Pancreas (tissue), 10 donors: Measurements from ENCODE around the gene ARSB. TPM values are rescaled to one million over a fixed set of nuclear protein-coding genes. Genes with fewer than 3 reads are reported as not detected.
"Not testable (repeated sequence)": the region's sequence is repeated elsewhere in the genome, so short reads cannot be mapped to it uniquely, and the experiment has no call there.

Experiments used
- ATAC-seq, 4 donors: fragments of 200-7000 bp; cut with Tn5 transposase; one replicate each; pipeline versions ENCODE4 v1.8.0 to v1.9.1; 2020; ENCODE audit warnings: mild to moderate bottlenecking in 4 of 4, moderate library complexity in 4 of 4
- DNase-seq, 6 donors: peaks; one replicate each; pipeline ENCODE4 v3.0.0-alpha.2; 2020
- FAIRE-seq: peaks from 2 replicates; lab custom pipeline; 2012; peaks lifted over from hg19 to GRCh38; lab: Jason Lieb, UNC
- H3K27ac ChIP-seq, 4 donors: fragments of 200-600 bp; sonication (generic); 1 replicate in 3 of 4; 2 replicates in 1 of 4; pipeline versions ENCODE4 v1.5.0 to v1.8.0; 2020
- H3K27me3 ChIP-seq, 4 donors: fragments of 200-600 bp; one replicate each; pipeline ENCODE4 v1.8.0; 2021
- H3K36me3 ChIP-seq, 3 donors: fragments of 200-600 bp; sonication (generic) in 1 of 3; one replicate each; pipeline versions ENCODE4 v1.5.0 to v1.8.0; 2020 to 2021
- H3K4me1 ChIP-seq, 3 donors: fragments of 200-600 bp; one replicate each; pipeline ENCODE4 v1.8.0; 2021
- H3K4me3 ChIP-seq, 4 donors: fragments of 200-600 bp; sonication (generic) in 2 of 4; one replicate each; pipeline versions ENCODE4 v1.5.0 to v1.8.0; 2020 to 2021
- H3K9me3 ChIP-seq, 4 donors: fragments of 200-600 bp; one replicate each; pipeline ENCODE4 v1.8.0; 2021
- CTCF ChIP-seq, 4 donors: fragments of 200-600 bp; sonication (generic) in 3 of 4; IDR thresholded peaks; one replicate each; pipeline versions ENCODE4 v1.5.0 to v1.8.0; 2021; ENCODE audit warnings: antibody characterized with exemption in 4 of 4
- WGBS, 2 donors: extraction: QIAGEN DNeasy Blood & Tissue Kit; methylation state at CpG; one replicate each; pipeline ENCODE4 v1.1.7; 2013; 5-methylcytosine and 5-hydroxymethylcytosine counted together
- intact Hi-C, 3 donors: fragments of 100-400 bp; cut with DNase I; formaldehyde crosslinking; loops; one replicate each; pipeline versions ENCODE4 v1.11.1 to v1.14.2; 2022
- polyA plus RNA-seq, 2 donors: library from polyadenylated mRNA; stranded (reverse); fragments of 200-250 nt; gene quantifications; one replicate each; pipeline ENCODE4 v1.2.3, GENCODE V29; 2013
- total RNA-seq, 6 donors: library from RNA; stranded (reverse); fragmentation: NEBNext Ultra II Directional in 4 of 6; extraction: Animal tissue kit (Norgen Biotek cat#: 25700) in 4 of 6; gene quantifications; one replicate each; pipeline versions ENCODE4 v1.2.1 to v1.2.4, GENCODE V29; 2021 to 2023
- donor health status: healthy with polysubstance abuse.
- donor health status: DM: no; HTN: no; CAD: no; lungs with moderate emphysema.
- donor health status: DM: no; HTN: no; CAD: no.
- donor health status: control.
- donor health status: control.
- donor health status: Bipolar disorder and iron deficiency.
- donor health status: DM: yes; HTN: yes; CAD: no.
- donor health status: DM: no; HTN: no; CAD: no.
- donor health status: DM: no; HTN: no; CAD: no.
- donor health status: DM: yes; HTN: yes; CAD: no.

The ARSB gene
- total and polyA plus RNA-seq, 8 donors, result 1.6 to 11.5 (median 5.8) TPM

- 75 to 78% methylated on average over 2 of the region's 2 CpGs for WGBS, 2 donors
- intact Hi-C loops, result loop anchor here in 1 of 3 donors (10.0 kb wide), 1 partner anchor 422 kb away; no protein-coding TSS in a partner anchor
- DNase-seq (no peak), FAIRE-seq (no peak), ATAC-seq (peak in 2 of 4 donors; percentile 37 to 48)
- Histone ChIP-seq H3K9me3 (no peaks in the 10 kb centered on the region), H3K4me1 (no peaks in the 10 kb centered on the region), H3K4me3 (no peak overlapping the region), H3K36me3 (no peaks in the 10 kb centered on the region), H3K27me3 (no peaks in the 10 kb centered on the region), H3K27ac (no peak overlapping the region)
- peak; percentile 8 to 50 (median 33) for TF ChIP-seq CTCF (IDR thresholded peaks at IDR 0.05)
These were observed 98.5 kb downstream of the ARSB start for GRCh38 chr5:78886341-78887230.

- Histone ChIP-seq H3K4me1 (no peaks in the 10 kb centered on the region), H3K27ac (no peak overlapping the region), H3K9me3 (no peaks in the 10 kb centered on the region), H3K36me3 (no peaks in the 10 kb centered on the region), H3K4me3 (no peak overlapping the region), H3K27me3 (no peaks in the 10 kb centered on the region)
- ATAC-seq (no peak), FAIRE-seq (no peak), DNase-seq (no peak)
- 63 to 100% methylated on average over 3 of the region's 3 CpGs for WGBS, 2 donors
- TF ChIP-seq CTCF (IDR thresholded peaks at IDR 0.05), result no peak
- intact Hi-C loops, result loop anchor here in 1 of 3 donors (10.0 kb wide), 1 partner anchor 417 kb away; no protein-coding TSS in a partner anchor
These were observed 103.2 kb downstream of the ARSB start for GRCh38 chr5:78881884-78882283.

- Histone ChIP-seq H3K27ac (no peak overlapping the region), H3K4me3 (no peak overlapping the region), H3K4me1 (no peaks in the 10 kb centered on the region), H3K36me3 (no peaks in the 10 kb centered on the region), H3K9me3 (no peaks in the 10 kb centered on the region), H3K27me3 (no peaks in the 10 kb centered on the region)
- FAIRE-seq, result no peak
- no peak for DNase-seq
- WGBS, 2 donors, result 90 to 92% methylated on average over 10 of the region's 10 CpGs
- TF ChIP-seq CTCF (IDR thresholded peaks at IDR 0.05), result no peak
- intact Hi-C loops, result no loop called here
- no peak for ATAC-seq
These were observed 105.6 kb downstream of the ARSB start for GRCh38 chr5:78879516-78879915.

GRCh38 chr5:78866076-78866475 is 119.0 kb downstream of the ARSB start:
- ATAC-seq, H3K27me3 ChIP-seq, H3K4me3 ChIP-seq, DNase-seq, H3K36me3 ChIP-seq, FAIRE-seq, H3K4me1 ChIP-seq, H3K27ac ChIP-seq, intact Hi-C loops, H3K9me3 ChIP-seq: not testable (repeated sequence)
- 89 to 94% methylated on average over 2 of the region's 2 CpGs for WGBS, 2 donors

GRCh38 chr5:78858364-78858763 is 126.7 kb downstream of the ARSB start:
- FAIRE-seq (no peak), ATAC-seq (no peak), DNase-seq (no peak)
- no peaks in the 10 kb centered on the region for H3K27me3 ChIP-seq
- no peaks in the 10 kb centered on the region for H3K9me3 ChIP-seq
- H3K4me3 ChIP-seq, result no peak overlapping the region
- no peaks in the 10 kb centered on the region for H3K36me3 ChIP-seq
- no peak for TF ChIP-seq CTCF (IDR thresholded peaks at IDR 0.05)
- H3K4me1 ChIP-seq, result no peaks in the 10 kb centered on the region
- 55 to 79% methylated on average over 1 of the region's 1 CpG for WGBS, 2 donors
- H3K27ac ChIP-seq, result no peak overlapping the region
- intact Hi-C loops, result no loop called here
